ENCODE data around the gene ANKS1A. TPM values are rescaled to one million over a fixed set of nuclear protein-coding genes. Genes with fewer than 3 reads are reported as not detected.

The ANKS1A gene
- total and polyA plus RNA-seq, 2 of the 4 experiments (the other 2 are of a cell fraction), result 7.2 to 7.5 TPM

- no peak overlapping the region for H2BK120ac ChIP-seq (ENCODE audit: low read depth, low read length)
- no peak overlapping the region for H4K8ac ChIP-seq (ENCODE audit: low read depth in 2 of 2, low read length in 2 of 2)
- H3K9me3 ChIP-seq (ENCODE audit: control insufficient read depth, insufficient read depth, low read length), result no peaks in the 10 kb centered on the region
- H3K4me3 ChIP-seq (ENCODE audit: insufficient read depth, low read depth, low read length), result no peak overlapping the region
- no peak overlapping the region for H3K4me2 ChIP-seq (ENCODE audit: low read depth, low read length)
- in situ Hi-C loops (cut with MboI; ENCODE audit: low sequenced_read_pairs) (no loop called here), intact Hi-C loops (cut with micrococcal nuclease) (no loop called here), dilution Hi-C loops (cut with HindIII; ENCODE audit: low sequenced_read_pairs, unreplicated experiment) (no loop called here)
- H3K14ac ChIP-seq (replicated peaks; ENCODE audit: low read depth, low read length), result no peak overlapping the region
- H3K4me1 ChIP-seq (ENCODE audit: control insufficient read depth, insufficient read depth, low read length), result no peaks in the 10 kb centered on the region
- ATAC-seq (ENCODE audit: low read depth) (no peak), DNase-seq (no peak)
- H3K9me1 ChIP-seq (ENCODE audit: insufficient read depth, low read length), result peaks cover under 1% of the 10 kb centered on the region; the same call in 1 of the 2 replicates
- no peak overlapping the region for H3K56ac ChIP-seq (ENCODE audit: extremely low read depth, insufficient read depth, low read length)
- ChIA-PET POLR2A (ENCODE audit: unreplicated experiment) (no interaction called here), CTCF (no interaction called here)
- no peak overlapping the region for H2AK9ac ChIP-seq (replicated peaks; ENCODE audit: low read depth, low read length, poor library complexity)
- no peak for TF ChIP-seq CTCF (conservative IDR thresholded peaks at IDR 0.05; ENCODE audit: low read depth, low read length)
- no peak for TF ChIP-seq CEBPB (IDR thresholded peaks at IDR 0.05; ENCODE audit: low read depth, low read length)
- TF ChIP-seq POLR2A (IDR thresholded peaks at IDR 0.05; ENCODE audit: low read depth, low read length), result no peak
- no peak for TF ChIP-seq MAFK (IDR thresholded peaks at IDR 0.05; ENCODE audit: low read depth, low read length)
- no peak for TF ChIP-seq BHLHE40 (IDR thresholded peaks at IDR 0.05; ENCODE audit: low read depth, low read length)
- TF ChIP-seq RCOR1 (IDR thresholded peaks at IDR 0.05; ENCODE audit: insufficient replicate concordance, low read length), result no peak
- no peak for TF ChIP-seq RAD21 (IDR thresholded peaks at IDR 0.05; ENCODE audit: low read length)
- no peak for TF ChIP-seq FOS (IDR thresholded peaks at IDR 0.05; ENCODE audit: low read depth, low read length)
- TF ChIP-seq CHD1 (IDR thresholded peaks at IDR 0.05; ENCODE audit: low read depth, low read length), result no peak
- TF ChIP-seq USF2 (IDR thresholded peaks at IDR 0.05; ENCODE audit: low read depth, low read length), result no peak
- no peak for TF ChIP-seq RFX5 (IDR thresholded peaks at IDR 0.05; ENCODE audit: low read depth, low read length)
- TF ChIP-seq MAZ (IDR thresholded peaks at IDR 0.05; ENCODE audit: borderline replicate concordance, low read depth, low read length), result no peak
- no peak for TF ChIP-seq NFE2L2 (IDR thresholded peaks at IDR 0.05; ENCODE audit: low read depth, low read length)
- TF ChIP-seq ELK1 (IDR thresholded peaks at IDR 0.05; ENCODE audit: borderline replicate concordance, low read depth, low read length), result no peak
- TF ChIP-seq SMC3 (IDR thresholded peaks at IDR 0.05; ENCODE audit: low read depth, low read length), result no peak
- no peak for TF ChIP-seq MXI1 (IDR thresholded peaks at IDR 0.05; ENCODE audit: borderline replicate concordance, low read depth, low read length)
- H3K79me1 ChIP-seq (ENCODE audit: low read depth in 1 of 2, low read length in 2 of 2), result peaks cover 5 to 6% of the 10 kb centered on the region in 2 experiments; a peak in 1 of 4 replicates
- H3K36me3 ChIP-seq (ENCODE audit: control insufficient read depth, insufficient read depth, low read length), result peaks cover 31% of the 10 kb centered on the region
- H3K4ac ChIP-seq (ENCODE audit: low read depth, low read length), result no peak overlapping the region
- no peak overlapping the region for H2BK5ac ChIP-seq (ENCODE audit: low read depth, low read length, poor library complexity, severe bottlenecking)
- no peak overlapping the region for H3K18ac ChIP-seq (ENCODE audit: low read depth, low read length)
- H3K27ac ChIP-seq (ENCODE audit: insufficient read depth, low read length), result no peak overlapping the region
- no peak overlapping the region for H3K23ac ChIP-seq (ENCODE audit: low read depth, low read length)
- H4K91ac ChIP-seq (ENCODE audit: insufficient read depth, low read depth, low read length), result no peak overlapping the region
- no CpG with 5 or more reads among the region's 3 CpGs for WGBS, 2 experiments (ENCODE audit: extremely low coverage in 2 of 2, insufficient read length in 1 of 2)
- no peak overlapping the region for H2BK15ac ChIP-seq (ENCODE audit: low read depth, low read length)
- H2AK5ac ChIP-seq (ENCODE audit: low read depth, low read length), result no peak overlapping the region
- no peak overlapping the region for H2BK20ac ChIP-seq (ENCODE audit: low read depth, low read length)
- H3K27me3 ChIP-seq (ENCODE audit: control insufficient read depth, insufficient read depth, low read length), result no peaks in the 10 kb centered on the region
- H3K9ac ChIP-seq (ENCODE audit: low read depth, low read length), result no peak overlapping the region
- H2AFZ ChIP-seq (replicated peaks; ENCODE audit: low read length, poor library complexity), result no peak overlapping the region
- no TSS peak for BruUV-seq (replicated peaks)
- no peaks in the 10 kb centered on the region; the same call in 1 of the 2 replicates for H4K20me1 ChIP-seq (ENCODE audit: insufficient read depth, low read length)
- no peak overlapping the region for H4K5ac ChIP-seq (ENCODE audit: low read depth, low read length)
Measured at GRCh38 chr6:34876472-34876871, 12.6 kb upstream of the ANKS1A start.

Data from IMR-90 (cell line).